ENCODE data around the gene NHSL1. TPM values are rescaled to one million over a fixed set of nuclear protein-coding genes. Genes with fewer than 3 reads are reported as not detected.
A peak's percentile ranks its signal among the peaks of the same experiment; 100 is the strongest.

The NHSL1 gene
- total RNA-seq, 6 experiments from 2014 or later = 19.8 to 54.2 (median 28.5) TPM

DNA sequence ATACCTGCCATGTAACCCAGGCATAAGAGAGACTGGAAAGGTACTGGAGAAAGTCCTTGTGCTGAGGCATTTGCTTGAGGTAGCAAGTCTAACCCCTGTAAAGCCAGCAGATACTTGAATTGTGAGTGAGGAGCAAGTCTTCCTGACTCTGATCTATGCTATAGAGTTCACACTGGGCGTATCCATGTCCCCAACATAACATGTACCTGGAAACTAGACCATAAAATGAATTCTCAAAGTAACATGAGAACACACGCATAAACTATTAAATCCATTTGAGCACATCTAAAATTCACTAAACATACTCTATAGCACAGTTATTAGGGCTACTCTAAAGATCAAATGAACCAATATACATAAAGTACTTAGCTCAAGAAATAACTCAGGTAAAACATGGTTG, 2.0 kb downstream of the NHSL1 start:
- no peak for ATAC-seq

GRCh38 chr6:138494312-138494711, 5.0 kb downstream of the NHSL1 start:
- intact Hi-C loops (cut with DNase I) = no loop called here
- Histone ChIP-seq H3K27me3 (no peaks in the 10 kb centered on the region), H3K9me3 (no peaks in the 10 kb centered on the region), H3K4me3 (no peak overlapping the region), H3K27ac (no peak overlapping the region), H3K4me1 (peaks cover 0 to 32% (median 11%) of the 10 kb centered on the region in 4 donors), H3K36me3 (peaks cover 0 to 20% (median 2%) of the 10 kb centered on the region in 4 donors)
- ATAC-seq = no peak
- no peak for TF ChIP-seq POLR2A (IDR thresholded peaks at IDR 0.05)
- TF ChIP-seq CTCF (IDR thresholded peaks at IDR 0.05) = no peak
- no peak for DNase-seq

More for the DNA sequence above, 2.0 kb downstream of the NHSL1 start:
- H3K36me3 ChIP-seq = peaks cover 0 to 16% (median 2%) of the 10 kb centered on the region in 4 donors
- H3K9me3 ChIP-seq = no peaks in the 10 kb centered on the region
- no peak for DNase-seq
- peak overlapping the region in 2 of 3 donors; percentile 80 to 86 for H3K27ac ChIP-seq
- H3K4me3 ChIP-seq = peak overlapping the region; percentile 17 to 57 (median 55)
- WGBS (ENCODE audit: insufficient coverage, low coverage, low lambda C conversion rate, missing lambda C conversion rate) = 48% methylated on average over 2 of the region's 2 CpGs
- peaks cover 0 to 43% (median 17%) of the 10 kb centered on the region in 4 donors for H3K4me1 ChIP-seq
- intact Hi-C loops (cut with DNase I) = no loop called here
- no peaks in the 10 kb centered on the region for H3K27me3 ChIP-seq
- no peak for TF ChIP-seq POLR2A (IDR thresholded peaks at IDR 0.05)
- TF ChIP-seq CTCF (IDR thresholded peaks at IDR 0.05) = no peak

GRCh38 chr6:138493413-138493812, 5.9 kb downstream of the NHSL1 start:
- Histone ChIP-seq H3K9me3 (no peaks in the 10 kb centered on the region), H3K27me3 (no peaks in the 10 kb centered on the region), H3K4me3 (no peak overlapping the region), H3K27ac (no peak overlapping the region), H3K36me3 (peaks cover 0 to 20% (median 2%) of the 10 kb centered on the region in 4 donors), H3K4me1 (peaks cover 0 to 41% (median 10%) of the 10 kb centered on the region in 4 donors)
- intact Hi-C loops (cut with DNase I) = no loop called here
- 14% methylated on average over 5 of the region's 5 CpGs for WGBS (ENCODE audit: insufficient coverage, low coverage, low lambda C conversion rate, missing lambda C conversion rate)
- ATAC-seq = peak; percentile 35 to 51 (median 40)
- DNase-seq = no peak
- TF ChIP-seq POLR2A (IDR thresholded peaks at IDR 0.05) (no peak), CTCF (IDR thresholded peaks at IDR 0.05) (no peak)

DNA sequence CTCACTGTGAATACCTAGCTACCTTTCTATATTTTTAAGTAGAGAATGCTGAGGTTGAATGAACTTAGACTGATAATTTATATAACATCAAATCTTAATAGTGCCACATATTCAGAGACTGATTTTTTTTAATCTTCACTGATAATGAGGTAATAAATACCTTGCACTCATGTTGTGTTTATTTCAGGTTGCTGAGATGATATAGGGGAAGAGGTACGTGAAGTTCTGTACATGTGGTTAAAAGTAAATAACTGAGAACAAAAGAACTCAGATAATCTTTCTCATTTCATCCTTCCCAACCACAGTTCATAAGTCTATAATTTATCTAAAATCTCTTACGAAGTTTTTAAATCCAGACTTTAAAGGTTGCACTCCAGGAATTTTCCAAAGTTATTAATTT, 6.4 kb downstream of the NHSL1 start:
- DNase-seq (no peak), ATAC-seq (no peak)
- H3K4me3 ChIP-seq = no peak overlapping the region
- no peak overlapping the region for H3K27ac ChIP-seq
- 29% methylated on average over 2 of the region's 2 CpGs for WGBS (ENCODE audit: insufficient coverage, low coverage, low lambda C conversion rate, missing lambda C conversion rate)
- no peaks in the 10 kb centered on the region for H3K9me3 ChIP-seq
- no peak for TF ChIP-seq POLR2A (IDR thresholded peaks at IDR 0.05)
- no peak for TF ChIP-seq CTCF (IDR thresholded peaks at IDR 0.05)
- no peaks in the 10 kb centered on the region for H3K27me3 ChIP-seq
- intact Hi-C loops (cut with DNase I) = no loop called here
- peaks cover 0 to 47% (median 10%) of the 10 kb centered on the region in 4 donors for H3K4me1 ChIP-seq
- peaks cover 0 to 20% (median 2%) of the 10 kb centered on the region in 4 donors for H3K36me3 ChIP-seq

- intact Hi-C loops (cut with DNase I) = no loop called here
- TF ChIP-seq POLR2A (IDR thresholded peaks at IDR 0.05) = no peak
- TF ChIP-seq CTCF (IDR thresholded peaks at IDR 0.05) = no peak
- DNase-seq = no peak
- H3K4me1 ChIP-seq = peaks cover 0 to 52% (median 10%) of the 10 kb centered on the region in 4 donors
- ATAC-seq = no peak
- H3K27me3 ChIP-seq = no peaks in the 10 kb centered on the region
- H3K36me3 ChIP-seq = peaks cover 0 to 22% (median 2%) of the 10 kb centered on the region in 4 donors
- H3K9me3 ChIP-seq = no peaks in the 10 kb centered on the region
- no peak overlapping the region for H3K4me3 ChIP-seq
- 44% methylated on average over 3 of the region's 4 CpGs for WGBS (ENCODE audit: insufficient coverage, low coverage, low lambda C conversion rate, missing lambda C conversion rate)
- no peak overlapping the region for H3K27ac ChIP-seq
Measured at GRCh38 chr6:138492113-138492512, 7.2 kb downstream of the NHSL1 start.

Measured in right lobe of liver (tissue), 6 donors.